Measurements from ENCODE around the gene IL22RA1.

The IL22RA1 gene

DNA sequence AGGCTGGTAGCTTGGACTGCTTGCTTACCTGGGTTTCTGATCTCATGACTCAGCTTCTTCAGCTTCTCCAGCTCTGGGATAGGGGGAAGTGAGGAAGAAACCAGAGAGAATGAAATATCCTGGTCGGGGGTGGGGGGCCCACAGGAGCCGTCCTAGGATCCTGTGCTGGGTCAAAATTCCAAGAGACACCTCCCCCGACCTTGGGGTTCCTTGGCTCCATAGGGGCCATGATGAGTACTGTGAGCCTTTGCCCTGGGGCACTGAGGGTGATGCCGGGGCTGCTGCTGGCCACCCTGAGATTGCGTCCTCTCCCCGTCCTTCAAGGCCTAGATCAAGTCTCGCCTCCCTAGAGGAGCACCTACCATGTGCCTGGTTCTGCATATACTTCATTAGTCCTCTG lies 71.0 kb downstream of the IL22RA1 start:
- WGBS, result 88% methylated on average over 7 of the region's 7 CpGs
- Histone ChIP-seq H3K27me3 (ENCODE audit: control insufficient read depth in 1 of 2, insufficient read depth in 1 of 2, low read length in 2 of 2) (peaks cover 7 to 10% of the 10 kb centered on the region in 2 experiments), H3K9me3 (ENCODE audit: control insufficient read depth, low read length) (no peaks in the 10 kb centered on the region), H2BK5ac (ENCODE audit: low read depth, low read length, poor library complexity, severe bottlenecking) (no peak overlapping the region), H3K9ac (ENCODE audit: low read length) (no peak overlapping the region), H2AK5ac (ENCODE audit: low read length, severe bottlenecking) (no peak overlapping the region), H3K4ac (ENCODE audit: low read depth in 1 of 2, low read length in 2 of 2) (no peak overlapping the region), H2BK120ac (ENCODE audit: low read depth, low read length) (no peak overlapping the region), H3K23ac (ENCODE audit: low read length in 2 of 2) (no peak overlapping the region), H3K27ac (ENCODE audit: low read length, poor library complexity, severe bottlenecking) (no peak overlapping the region), H3K18ac (ENCODE audit: low read depth in 1 of 2, low read length in 2 of 2) (no peak overlapping the region), H2BK15ac (ENCODE audit: low read depth, poor library complexity, severe bottlenecking) (no peak overlapping the region), H2AFZ (ENCODE audit: low read depth, low read length) (no peak overlapping the region), H3K4me1 (ENCODE audit: control insufficient read depth, insufficient read depth, low read depth, low read length) (peaks cover 4% of the 10 kb centered on the region), H3K79me1 (replicated peaks; ENCODE audit: low read length, poor library complexity, severe bottlenecking) (no peaks in the 10 kb centered on the region), H3K4me3 (ENCODE audit: insufficient read depth in 1 of 2, low read depth in 1 of 2, low read length in 2 of 2) (no peak overlapping the region), H3K14ac (ENCODE audit: low read length in 2 of 2) (no peak overlapping the region), H3K4me2 (ENCODE audit: low read length, poor library complexity, severe bottlenecking) (no peak overlapping the region), H3K36me3 (ENCODE audit: control insufficient read depth in 1 of 2, insufficient read depth in 2 of 2, low read depth in 1 of 2, low read length in 2 of 2) (no peaks in the 10 kb centered on the region), H2BK12ac (ENCODE audit: low read length in 2 of 2) (no peak overlapping the region), H4K8ac (ENCODE audit: low read length) (no peak overlapping the region), H4K91ac (ENCODE audit: low read length) (no peak overlapping the region)
- no peak for DNase-seq

GRCh38 chr1:24070821-24071393 lies 72.0 kb downstream of the IL22RA1 start:
- peak overlapping the region; percentile 30 for H3K9ac ChIP-seq (ENCODE audit: low read length)
- no peak overlapping the region for H3K4ac ChIP-seq (ENCODE audit: low read depth in 1 of 2, low read length in 2 of 2)
- no peak overlapping the region for H4K8ac ChIP-seq (ENCODE audit: low read length)
- no peak overlapping the region for H3K4me3 ChIP-seq (ENCODE audit: insufficient read depth in 1 of 2, low read depth in 1 of 2, low read length in 2 of 2)
- no peak overlapping the region for H3K27ac ChIP-seq (ENCODE audit: low read length, poor library complexity, severe bottlenecking)
- peak overlapping the region; percentile 24 for H3K4me2 ChIP-seq (ENCODE audit: low read length, poor library complexity, severe bottlenecking)
- H3K9me3 ChIP-seq (ENCODE audit: control insufficient read depth, low read length), result no peaks in the 10 kb centered on the region
- H3K27me3 ChIP-seq (ENCODE audit: control insufficient read depth in 1 of 2, insufficient read depth in 1 of 2, low read length in 2 of 2), result peaks cover 15 to 17% of the 10 kb centered on the region in 2 experiments
- no peak overlapping the region for H2AFZ ChIP-seq (ENCODE audit: low read depth, low read length)
- 28% methylated on average over 15 of the region's 15 CpGs for WGBS
- H3K14ac ChIP-seq (ENCODE audit: low read length in 2 of 2), result no peak overlapping the region
- H3K23ac ChIP-seq (ENCODE audit: low read length in 2 of 2), result no peak overlapping the region
- no peak overlapping the region for H2BK15ac ChIP-seq (ENCODE audit: low read depth, poor library complexity, severe bottlenecking)
- H4K91ac ChIP-seq (ENCODE audit: low read length), result no peak overlapping the region
- H3K18ac ChIP-seq (ENCODE audit: low read depth in 1 of 2, low read length in 2 of 2), result peak overlapping the region in 1 of 2 experiments; percentile 32
- no peaks in the 10 kb centered on the region for H3K36me3 ChIP-seq (ENCODE audit: control insufficient read depth in 1 of 2, insufficient read depth in 2 of 2, low read depth in 1 of 2, low read length in 2 of 2)
- peaks cover 4% of the 10 kb centered on the region for H3K4me1 ChIP-seq (ENCODE audit: control insufficient read depth, insufficient read depth, low read depth, low read length)
- H2BK12ac ChIP-seq (ENCODE audit: low read length in 2 of 2), result no peak overlapping the region
- H2BK5ac ChIP-seq (ENCODE audit: low read depth, low read length, poor library complexity, severe bottlenecking), result no peak overlapping the region
- H3K79me1 ChIP-seq (replicated peaks; ENCODE audit: low read length, poor library complexity, severe bottlenecking), result no peaks in the 10 kb centered on the region
- DNase-seq, result peak; percentile 79
- no peak overlapping the region for H2BK120ac ChIP-seq (ENCODE audit: low read depth, low read length)
- no peak overlapping the region for H2AK5ac ChIP-seq (ENCODE audit: low read length, severe bottlenecking)

DNA sequence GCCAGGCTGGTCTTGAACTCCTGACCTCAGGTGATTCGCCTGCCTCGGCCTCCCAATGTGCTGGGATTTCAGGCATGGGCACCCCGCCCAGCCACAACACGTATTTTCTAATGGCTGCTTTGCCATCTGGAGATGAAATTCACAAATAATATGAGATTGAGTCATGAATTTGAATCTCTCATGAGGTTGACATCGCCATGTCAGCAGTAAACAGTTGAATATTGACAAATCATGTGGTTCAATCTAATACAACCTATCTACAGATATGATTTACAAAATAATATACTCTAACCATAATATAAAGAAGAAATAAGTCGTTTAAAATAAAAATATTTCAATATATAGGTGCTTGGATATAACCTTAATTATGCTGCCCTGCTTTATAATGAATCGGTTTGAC lies 73.1 kb downstream of the IL22RA1 start:
- Histone ChIP-seq H3K9ac (ENCODE audit: low read length) (no peak overlapping the region), H4K8ac (ENCODE audit: low read length) (no peak overlapping the region), H2BK15ac (ENCODE audit: low read depth, poor library complexity, severe bottlenecking) (no peak overlapping the region), H3K23ac (ENCODE audit: low read length in 2 of 2) (no peak overlapping the region), H3K27ac (ENCODE audit: low read length, poor library complexity, severe bottlenecking) (no peak overlapping the region), H2BK12ac (ENCODE audit: low read length in 2 of 2) (no peak overlapping the region), H3K14ac (ENCODE audit: low read length in 2 of 2) (no peak overlapping the region), H3K79me1 (replicated peaks; ENCODE audit: low read length, poor library complexity, severe bottlenecking) (no peaks in the 10 kb centered on the region), H2AFZ (ENCODE audit: low read depth, low read length) (no peak overlapping the region), H4K91ac (ENCODE audit: low read length) (no peak overlapping the region), H3K4me3 (ENCODE audit: insufficient read depth in 1 of 2, low read depth in 1 of 2, low read length in 2 of 2) (no peak overlapping the region), H3K4me1 (ENCODE audit: control insufficient read depth, insufficient read depth, low read depth, low read length) (peaks cover 4% of the 10 kb centered on the region), H3K27me3 (ENCODE audit: control insufficient read depth in 1 of 2, insufficient read depth in 1 of 2, low read length in 2 of 2) (peaks cover 20 to 23% of the 10 kb centered on the region in 2 experiments), H2BK120ac (ENCODE audit: low read depth, low read length) (no peak overlapping the region), H3K4ac (ENCODE audit: low read depth in 1 of 2, low read length in 2 of 2) (no peak overlapping the region), H2AK5ac (ENCODE audit: low read length, severe bottlenecking) (no peak overlapping the region), H2BK5ac (ENCODE audit: low read depth, low read length, poor library complexity, severe bottlenecking) (no peak overlapping the region), H3K4me2 (ENCODE audit: low read length, poor library complexity, severe bottlenecking) (no peak overlapping the region), H3K9me3 (ENCODE audit: control insufficient read depth, low read length) (no peaks in the 10 kb centered on the region), H3K18ac (ENCODE audit: low read depth in 1 of 2, low read length in 2 of 2) (no peak overlapping the region), H3K36me3 (ENCODE audit: control insufficient read depth in 1 of 2, insufficient read depth in 2 of 2, low read depth in 1 of 2, low read length in 2 of 2) (no peaks in the 10 kb centered on the region)
- 93% methylated on average over 5 of the region's 7 CpGs for WGBS
- no peak for DNase-seq
